Naive thymus-derived CD4-positive, alpha-beta T cell (primary cell): ENCODE measurements around the gene MIS12. TPM values are rescaled to one million over a fixed set of nuclear protein-coding genes. Genes with fewer than 3 reads are reported as not detected.

ENCODE experiments used
- ATAC-seq: fragments of 150-1000 bp; cut with Tn5 transposase; 2 replicates; pipeline ENCODE4 v1.10.0; 2021; ENCODE audit warnings: mild to moderate bottlenecking, moderate library complexity
- CTCF ChIA-PET: fragments of 350-600 bp; sonication (Branson Sonifier 250); formaldehyde crosslinking; loops from one replicate; lab custom pipeline; 2021; ENCODE audit warnings: antibody characterized with exemption; lab: Charles Lee
- POLR2A ChIA-PET: fragments of 350-600 bp; sonication (Branson Sonifier 250); formaldehyde crosslinking; loops from one replicate; lab custom pipeline; 2021; ENCODE audit warnings: antibody characterized with exemption, inconsistent platforms; lab: Charles Lee
- DNase-seq, 9 donors: peaks; one replicate each; pipeline versions ENCODE4 v3.0.0 to v3.0.0-alpha.2; 2020 to 2022; ENCODE audit warnings: mixed read lengths in 1 of 9
- H3K27ac ChIP-seq: one replicate; pipeline ENCODE4 v1.7.0; 2013; ENCODE audit warnings: mild to moderate bottlenecking, low read depth, low read length, moderate library complexity
- H3K27me3 ChIP-seq, 2 donors: one replicate each; pipeline ENCODE4 v1.7.0; 2013; ENCODE audit warnings: low read length in 2 of 2, mild to moderate bottlenecking in 2 of 2, moderate library complexity in 2 of 2; ENCODE audit not compliant: control insufficient read depth in 2 of 2, insufficient read depth in 2 of 2
- H3K36me3 ChIP-seq, 3 experiments: 1 replicate in 2 of 3; 2 replicates in 1 of 3; pipeline ENCODE4 v1.7.0; 2013; ENCODE audit warnings: low read length in 3 of 3, mild to moderate bottlenecking in 3 of 3, moderate library complexity in 1 of 3; ENCODE audit not compliant: insufficient read depth in 3 of 3, control insufficient read depth in 2 of 3
- H3K4me1 ChIP-seq, 2 donors: one replicate each; pipeline ENCODE4 v1.7.0; 2013; ENCODE audit warnings: low read length in 2 of 2, mild to moderate bottlenecking in 2 of 2, moderate library complexity in 1 of 2; ENCODE audit not compliant: control insufficient read depth in 2 of 2, insufficient read depth in 2 of 2
- H3K4me3 ChIP-seq: 2 replicates; pipeline ENCODE4 v1.7.0; 2013; ENCODE audit warnings: mild to moderate bottlenecking, low read length
- H3K9me3 ChIP-seq, 3 experiments: 1 replicate in 2 of 3; 2 replicates in 1 of 3; pipeline ENCODE4 v1.7.0; 2013; ENCODE audit warnings: low read length in 3 of 3; ENCODE audit not compliant: control insufficient read depth in 2 of 3
- H3K27ac Mint-ChIP-seq, 9 donors: one replicate each; pipeline ENCODE4 v1.8.0; 2020 to 2022; ENCODE audit warnings: mixed read lengths in 9 of 9, mild to moderate bottlenecking in 8 of 9, moderate library complexity in 5 of 9, inconsistent platforms in 2 of 9
- H3K27me3 Mint-ChIP-seq, 5 donors: one replicate each; pipeline ENCODE4 v1.8.0; 2021 to 2022; ENCODE audit warnings: mixed read lengths in 5 of 5, mild to moderate bottlenecking in 1 of 5
- H3K36me3 Mint-ChIP-seq, 5 donors: one replicate each; pipeline ENCODE4 v1.8.0; 2020 to 2022; ENCODE audit warnings: mixed read lengths in 5 of 5, mild to moderate bottlenecking in 3 of 5, inconsistent platforms in 1 of 5
- H3K4me1 Mint-ChIP-seq, 7 donors: one replicate each; pipeline ENCODE4 v1.8.0; 2020 to 2022; ENCODE audit warnings: mixed read lengths in 7 of 7, mild to moderate bottlenecking in 3 of 7, inconsistent platforms in 1 of 7
- H3K4me3 Mint-ChIP-seq, 10 donors: one replicate each; pipeline ENCODE4 v1.8.0; 2020 to 2022; ENCODE audit warnings: mild to moderate bottlenecking in 10 of 10, mixed read lengths in 10 of 10, moderate library complexity in 6 of 10, inconsistent platforms in 2 of 10
- H3K9me3 Mint-ChIP-seq, 11 donors: one replicate each; pipeline ENCODE4 v1.8.0; 2020 to 2022; ENCODE audit warnings: mixed read lengths in 11 of 11, mild to moderate bottlenecking in 4 of 11, inconsistent platforms in 1 of 11, moderate library complexity in 1 of 11
- intact Hi-C, 2 donors: fragments of 100-400 bp; cut with micrococcal nuclease; formaldehyde crosslinking; loops; one replicate each; pipeline ENCODE4 v1.15.1; 2023
- polyA plus RNA-seq, 2 donors: library from polyadenylated mRNA; unstranded; fragments of 300-500 nt; fragmentation: Illumina TruSeq; gene quantifications; one replicate each; pipeline ENCODE4 v1.2.3, GENCODE V29; 2021
- total RNA-seq, 6 experiments: library from RNA in 5 of 6; stranded (reverse) in 5 of 6; gene quantifications; 1 replicate in 5 of 6; 2 replicates in 1 of 6; pipeline ENCODE4 v1.2.3 and lab custom pipeline; 2021 to 2026

MIS12 gene, protein sequence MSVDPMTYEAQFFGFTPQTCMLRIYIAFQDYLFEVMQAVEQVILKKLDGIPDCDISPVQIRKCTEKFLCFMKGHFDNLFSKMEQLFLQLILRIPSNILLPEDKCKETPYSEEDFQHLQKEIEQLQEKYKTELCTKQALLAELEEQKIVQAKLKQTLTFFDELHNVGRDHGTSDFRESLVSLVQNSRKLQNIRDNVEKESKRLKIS
- 10 to 100 TPM; 16.3 to 53.6 (median 38.4) TPM for total RNA-seq
- polyA plus RNA-seq, result 10 to 100 TPM; 19.8 to 20.6 TPM
- total RNA-seq (lab: John Stamatoyannopoulos, UW), result 43.7 reads per million, percentile 68 among the genes with 10 or more reads in this experiment

DNA sequence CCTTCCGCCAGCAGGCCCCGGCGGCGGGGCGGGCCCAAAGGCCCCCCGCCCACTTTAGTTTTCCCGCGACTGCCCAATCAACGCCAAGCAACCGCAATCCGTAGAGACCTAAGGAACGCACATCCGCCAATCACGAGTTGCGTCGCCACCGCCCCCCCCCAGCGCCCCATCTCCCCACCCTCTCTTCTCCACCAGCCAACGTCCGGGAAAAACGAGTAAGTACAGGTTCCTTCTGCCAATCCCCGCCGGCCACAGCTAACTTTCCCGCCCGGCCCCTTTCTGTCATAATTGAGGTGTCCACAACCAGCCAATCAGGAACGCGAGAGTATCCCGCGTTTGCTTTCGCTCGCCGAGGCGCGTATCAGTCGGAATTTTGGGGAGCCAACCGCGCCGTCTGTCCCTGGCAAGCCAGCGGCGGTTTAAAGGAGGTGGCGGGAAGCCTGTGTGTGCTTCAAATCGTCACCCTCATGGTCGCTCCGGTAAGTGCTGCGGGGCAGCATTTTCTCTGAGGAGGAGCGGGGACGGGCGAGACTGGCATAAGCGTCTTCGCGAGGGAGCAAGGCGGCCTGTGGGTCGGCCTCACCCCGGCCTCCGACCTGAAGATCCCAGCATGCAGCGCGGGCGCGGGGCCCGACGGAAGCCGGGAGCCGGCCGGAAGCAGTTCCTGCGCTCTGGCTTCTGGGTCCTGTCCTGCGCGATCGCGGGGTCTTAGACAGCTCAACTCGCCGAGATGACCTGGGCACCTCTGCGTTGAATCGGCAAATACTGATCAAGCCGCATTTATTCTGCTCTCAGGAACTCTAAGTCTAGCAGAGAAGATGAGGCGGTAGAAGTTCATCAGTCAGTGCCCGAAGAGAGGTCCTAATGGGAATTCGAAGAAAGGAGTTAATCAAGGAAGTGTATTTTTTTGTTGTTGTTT is at the start of gene MIS12:
Gene MIS12 (plus strand): TSS at position 361 of the 919 bp plus-strand sequence. CDS start 2,297 bp downstream, outside the sequence.
- Mint-ChIP-seq H3K27me3 (no peaks in the 10 kb centered on the region), H3K4me1 (peaks cover 22 to 77% (median 66%) of the 10 kb centered on the region in 7 donors), H3K36me3 (peaks cover 0 to 41% (median 15%) of the 10 kb centered on the region in 5 donors), H3K4me3 (peak within 1 kb of the TSS; percentile 88 to 97 (median 94)), H3K9me3 (no peaks in the 10 kb centered on the region), H3K27ac (peak within 1 kb of the TSS; percentile 95 to 99 (median 98))
- Histone ChIP-seq H3K27ac (peak within 1 kb of the TSS; percentile 98), H3K4me3 (peak within 1 kb of the TSS; percentile 94), H3K36me3 (peaks cover 18 to 54% (median 23%) of the 10 kb centered on the region in 3 experiments), H3K9me3 (no peaks in the 10 kb centered on the region), H3K4me1 (peaks cover 21 to 28% of the 10 kb centered on the region in 2 donors), H3K27me3 (no peaks in the 10 kb centered on the region)
- ATAC-seq (peak; percentile 93), DNase-seq (peak; percentile 78 to 100 (median 97))
- intact Hi-C loops, result loop anchor here (1.0 to 5.0 kb wide), 13 partner anchors 15 to 1528 kb away; partner anchors contain the start of genes C17orf100 (in 2 of the 2), C1QBP (in 2 of the 2), MED31 (in 2 of the 2) and NLRP1 (in 2 of the 2)
- POLR2A ChIA-PET, result interaction anchor here (0.7 to 4.9 kb wide), 15 partner anchors 9 to 245 kb away, joined by 3 to 61 read pairs (median 5); partner anchors contain the start of genes C1QBP, DHX33, NLRP1 and NUP88
- CTCF ChIA-PET, result interaction anchor here (1.7 kb wide), 1 partner anchor 12 kb away, joined by 5 read pairs; no protein-coding TSS in a partner anchor

DNA sequence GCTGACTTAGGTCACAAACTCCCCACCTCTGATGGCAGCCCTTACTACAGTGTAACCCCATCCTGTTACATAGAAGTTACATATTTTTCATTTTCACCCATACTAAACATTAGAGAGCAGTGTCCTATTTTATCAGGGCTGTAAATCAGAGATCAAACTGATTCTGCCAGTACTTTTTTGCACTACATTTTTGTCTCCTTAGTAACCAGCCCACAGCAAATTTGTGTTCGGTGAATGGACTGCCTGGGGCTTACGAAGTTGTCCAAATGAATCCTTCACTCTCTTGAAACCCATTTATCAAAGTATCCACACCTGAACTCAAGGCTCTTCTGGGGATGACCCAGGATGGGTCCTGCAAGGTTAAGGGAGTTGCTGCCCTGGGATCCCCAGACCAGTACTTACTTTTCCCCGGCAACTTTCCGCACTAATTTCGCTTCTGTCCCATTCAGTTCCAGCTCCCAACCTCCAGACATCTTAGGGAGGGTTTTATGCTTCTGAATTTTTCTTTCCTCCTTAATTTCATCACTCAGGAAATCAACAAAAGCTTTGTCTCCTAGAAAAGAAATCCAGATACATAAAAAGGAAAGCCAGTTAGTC is 48.5 kb upstream of the MIS12 start:
- Histone ChIP-seq H3K27me3 (no peaks in the 10 kb centered on the region), H3K9me3 (no peaks in the 10 kb centered on the region), H3K27ac (peak overlapping the region; percentile 89), H3K36me3 (peaks cover 13 to 37% (median 15%) of the 10 kb centered on the region in 3 experiments), H3K4me3 (peak overlapping the region; percentile 80), H3K4me1 (peaks cover 19 to 28% of the 10 kb centered on the region in 2 donors)
- Mint-ChIP-seq H3K36me3 (peaks cover 0 to 27% (median 13%) of the 10 kb centered on the region in 5 donors), H3K27ac (peak overlapping the region; percentile 73 to 95 (median 87)), H3K27me3 (no peaks in the 10 kb centered on the region), H3K9me3 (no peaks in the 10 kb centered on the region), H3K4me1 (peaks cover 16 to 43% (median 37%) of the 10 kb centered on the region in 7 donors), H3K4me3 (peak overlapping the region; percentile 80 to 95 (median 88))
- no peak for ATAC-seq
- DNase-seq, result no peak
- POLR2A ChIA-PET, result interaction anchor here (0.7 to 5.5 kb wide), 3 partner anchors 9 to 19 kb away, joined by 3 to 46 read pairs (median 3); partner anchors contain the start of genes NUP88 and RPAIN
- CTCF ChIA-PET, result interaction anchor here (0.5 to 0.7 kb wide), 2 partner anchors 126 to 310 kb away, joined by 3 read pairs; no protein-coding TSS in a partner anchor
- intact Hi-C loops, result loop anchor here in 1 of 2 donors (2.0 kb wide), 1 partner anchor 241 kb away; no protein-coding TSS in a partner anchor

DNA sequence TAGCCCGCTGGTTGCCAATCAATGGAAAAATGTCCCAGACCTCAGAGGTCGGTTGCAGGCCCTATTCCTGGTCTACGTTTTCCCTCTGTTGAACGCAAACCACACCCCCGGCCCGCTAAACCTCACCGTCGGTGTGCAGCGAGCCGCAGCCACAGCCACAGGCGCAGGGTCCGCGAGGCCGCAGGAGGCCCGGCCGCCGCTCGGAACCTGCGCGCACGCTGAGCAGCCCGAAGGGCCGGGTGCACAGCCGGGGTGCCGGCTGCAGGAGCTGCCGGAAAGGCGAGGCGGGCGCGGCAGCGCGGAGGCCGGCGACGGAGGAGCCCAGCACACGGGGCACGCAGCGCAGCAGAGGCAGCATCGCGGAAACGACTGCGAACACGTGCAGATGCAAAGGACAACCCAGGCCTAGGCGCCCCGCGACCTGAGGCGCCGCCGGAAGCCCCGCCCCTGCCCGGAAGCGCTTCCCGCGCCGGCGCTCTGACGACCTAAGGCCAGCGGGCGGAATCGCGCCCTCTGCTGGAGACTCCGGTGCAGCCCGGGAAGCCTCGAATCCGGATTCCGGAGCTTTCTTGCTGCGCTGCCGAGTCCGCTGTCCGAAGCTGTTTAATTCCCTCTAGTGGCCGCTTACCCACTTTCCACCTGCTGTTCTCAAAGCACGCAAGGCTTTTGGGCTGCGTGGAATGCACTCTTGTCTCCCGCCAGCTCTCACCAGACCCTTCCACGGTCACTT is 47.5 kb upstream of the MIS12 start, which contains the start of gene C1QBP:
Gene C1QBP (minus strand): TSS at position 440 of the 730 bp plus-strand sequence. CDS start 82 bp downstream, at position 358.
- Mint-ChIP-seq H3K4me3 (peak within 1 kb of the TSS; percentile 80 to 95 (median 90)), H3K9me3 (no peaks in the 10 kb centered on the region), H3K27ac (peak within 1 kb of the TSS; percentile 90 to 98 (median 94)), H3K4me1 (peaks cover 16 to 43% (median 37%) of the 10 kb centered on the region in 7 donors), H3K27me3 (no peaks in the 10 kb centered on the region), H3K36me3 (peaks cover 0 to 24% (median 5%) of the 10 kb centered on the region in 5 donors)
- Histone ChIP-seq H3K9me3 (no peaks in the 10 kb centered on the region), H3K4me1 (peaks cover 19 to 28% of the 10 kb centered on the region in 2 donors), H3K27ac (peak within 1 kb of the TSS; percentile 89), H3K4me3 (peak within 1 kb of the TSS; percentile 80), H3K27me3 (no peaks in the 10 kb centered on the region), H3K36me3 (peaks cover 3 to 34% (median 13%) of the 10 kb centered on the region in 3 experiments)
- peak; percentile 85 to 96 (median 91) for DNase-seq
- POLR2A ChIA-PET, result interaction anchor here (0.6 to 5.5 kb wide), 13 partner anchors 8 to 225 kb away, joined by 3 to 46 read pairs (median 3); partner anchors contain the start of genes DERL2, DHX33, MIS12 and NUP88
- ATAC-seq, result peak; percentile 98
- CTCF ChIA-PET, result interaction anchor here (0.6 to 2.4 kb wide), 14 partner anchors 9 to 311 kb away, joined by 3 to 9 read pairs (median 3); partner anchors contain the start of genes DHX33, NUP88, RPAIN and ZNF594
- intact Hi-C loops, result loop anchor here (1.0 to 2.0 kb wide), 9 partner anchors 20 to 248 kb away; partner anchors contain the start of genes DERL2 (in 2 of the 2), MIS12 (in 2 of the 2), NUP88 (in 2 of the 2) and RABEP1 (in 2 of the 2)

DNA sequence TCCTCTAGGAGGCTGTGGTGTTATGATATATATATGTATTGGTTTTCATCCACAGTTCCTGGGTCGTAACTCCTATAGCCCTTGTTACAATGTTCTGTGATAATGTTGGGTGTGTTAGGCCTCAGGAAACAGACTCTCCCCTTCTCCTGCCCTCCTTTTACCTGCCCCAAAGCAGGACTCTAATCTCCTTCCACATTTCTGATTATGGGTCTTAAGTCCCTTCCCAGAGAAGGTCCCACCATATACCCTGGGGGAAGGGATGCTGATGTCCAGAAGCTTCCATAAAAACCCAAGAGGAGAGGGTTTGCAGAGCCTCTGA is 47.0 kb upstream of the MIS12 start:
- H3K27ac ChIP-seq, result peak overlapping the region; percentile 89
- no peaks in the 10 kb centered on the region for H3K9me3 ChIP-seq
- H3K4me3 ChIP-seq, result peak overlapping the region; percentile 80
- peaks cover 0 to 27% (median 8%) of the 10 kb centered on the region in 5 donors for H3K36me3 Mint-ChIP-seq
- intact Hi-C loops, result loop anchor here (1.0 to 2.0 kb wide), 9 partner anchors 20 to 248 kb away; partner anchors contain the start of genes DERL2 (in 2 of the 2), MIS12 (in 2 of the 2), NUP88 (in 2 of the 2) and RABEP1 (in 2 of the 2)
- H3K36me3 ChIP-seq, result peaks cover 0 to 35% (median 10%) of the 10 kb centered on the region in 3 experiments
- no peaks in the 10 kb centered on the region for H3K9me3 Mint-ChIP-seq
- H3K27me3 ChIP-seq, result no peaks in the 10 kb centered on the region
- H3K4me1 ChIP-seq, result peaks cover 19 to 28% of the 10 kb centered on the region in 2 donors
- no peak for DNase-seq
- H3K4me1 Mint-ChIP-seq, result peaks cover 16 to 43% (median 37%) of the 10 kb centered on the region in 7 donors
- peak overlapping the region; percentile 90 to 98 (median 94) for H3K27ac Mint-ChIP-seq
- peak overlapping the region; percentile 80 to 95 (median 90) for H3K4me3 Mint-ChIP-seq
- POLR2A ChIA-PET, result interaction anchor here (0.6 to 5.5 kb wide), 13 partner anchors 9 to 226 kb away, joined by 3 to 46 read pairs (median 3); partner anchors contain the start of genes DERL2, DHX33, MIS12 and NUP88
- CTCF ChIA-PET, result interaction anchor here (0.6 to 2.4 kb wide), 15 partner anchors 9 to 248 kb away, joined by 3 to 9 read pairs (median 3); partner anchors contain the start of genes DHX33, NUP88, RPAIN and ZNF594
- no peak for ATAC-seq
- H3K27me3 Mint-ChIP-seq, result no peaks in the 10 kb centered on the region

DNA sequence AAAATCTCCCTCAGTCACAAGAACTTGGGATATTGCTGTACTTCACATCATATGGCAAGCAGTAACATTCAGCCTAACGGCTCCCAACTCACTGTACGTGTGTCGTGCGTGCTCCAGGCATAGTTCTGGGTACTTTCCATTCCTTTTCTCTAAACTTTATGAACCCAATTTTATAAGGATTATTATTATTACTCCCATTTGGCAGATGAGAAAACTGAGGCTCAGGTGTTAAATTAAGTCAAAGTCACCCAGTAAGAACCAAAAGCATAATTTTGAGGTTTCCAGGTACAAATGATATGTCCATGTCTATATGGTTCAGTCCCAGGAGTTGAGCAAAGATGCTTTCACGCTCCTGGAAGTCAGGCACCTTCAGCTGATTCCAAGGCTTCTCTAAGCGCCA is 42.6 kb upstream of the MIS12 start:
- H3K4me3 ChIP-seq, result no peak overlapping the region
- H3K4me3 Mint-ChIP-seq, result no peak overlapping the region
- H3K9me3 Mint-ChIP-seq, result no peaks in the 10 kb centered on the region
- H3K27ac Mint-ChIP-seq, result no peak overlapping the region
- DNase-seq, result no peak
- no peaks in the 10 kb centered on the region for H3K27me3 Mint-ChIP-seq
- peaks cover 8% of the 10 kb centered on the region in 2 donors for H3K4me1 ChIP-seq
- CTCF ChIA-PET, result interaction anchor here (0.6 kb wide), 2 partner anchors 351 to 1578 kb away, joined by 3 to 4 read pairs; no protein-coding TSS in a partner anchor
- no peak for ATAC-seq
- intact Hi-C loops, result no loop called here
- H3K27me3 ChIP-seq, result no peaks in the 10 kb centered on the region
- peaks cover 4 to 34% (median 17%) of the 10 kb centered on the region in 5 donors for H3K36me3 Mint-ChIP-seq
- POLR2A ChIA-PET, result no interaction called here
- H3K4me1 Mint-ChIP-seq, result peaks cover 3 to 15% (median 10%) of the 10 kb centered on the region in 7 donors
- no peaks in the 10 kb centered on the region for H3K9me3 ChIP-seq
- peaks cover 0 to 43% (median 7%) of the 10 kb centered on the region in 3 experiments for H3K36me3 ChIP-seq
- H3K27ac ChIP-seq, result no peak overlapping the region
